OCI-LY7 (cell line): ENCODE data around the gene ZGPAT.

ENCODE experiments used
- CTCF ChIP-seq: fragments of 200-600 bp; sonication (generic); conservative IDR thresholded peaks from 2 replicates; pipeline ENCODE4 v1.5.1; 2014; ENCODE audit warnings: mild to moderate bottlenecking, antibody characterized with exemption, low read length, moderate library complexity, mixed read lengths
- EZH2phosphoT487 ChIP-seq: fragments of 200-600 bp; sonication (generic); IDR thresholded peaks from 2 replicates; pipeline ENCODE4 v1.6.1; 2018; ENCODE audit warnings: low read depth, borderline replicate concordance, mild to moderate bottlenecking, mixed run types, antibody characterized with exemption, low read length, moderate library complexity, mixed read lengths

GRCh38 chr20:63714858-63715257, 7.0 kb downstream of the ZGPAT start:
- TF ChIP-seq CTCF, result no peak
- TF ChIP-seq EZH2phosphoT487, result no peak
